K562 treated with DMSO at 1 percent for 12 hours (cell line): ENCODE data around the gene NCKIPSD. TPM values are rescaled to one million over a fixed set of nuclear protein-coding genes. Genes with fewer than 3 reads are reported as not detected.

Source experiments
- total RNA-seq: library from RNA; unstranded; fragments of 300-600 nt; gene quantifications from 2 replicates; pipeline ENCODE4 v1.2.3, GENCODE V29; 2022; ENCODE audit not compliant: insufficient read depth

The NCKIPSD gene
- 11.4 and 21.2 TPM in 2 replicates for total RNA-seq

GRCh38 chr3:48685603-48686511 is at the start of gene NCKIPSD:
Gene NCKIPSD (minus strand): TSS chr3:48685915. CDS start chr3:48685807, 108 bp downstream.

GRCh38 chr3:48716982-48717746 is 31.4 kb upstream of the NCKIPSD start, which contains the start of gene IP6K2:
Gene IP6K2 (minus strand): TSS chr3:48717221. CDS start chr3:48695291, 21,930 bp downstream.

GRCh38 chr3:48662753-48663488 is 22.8 kb downstream of the NCKIPSD start, which contains the start of gene CELSR3:
Gene CELSR3 (minus strand): TSS chr3:48662886. CDS start chr3:48662634, 252 bp downstream.

GRCh38 chr3:48635222-48636021 is 50.3 kb downstream of the NCKIPSD start, which contains the start of gene SLC26A6:
Gene SLC26A6 (minus strand): TSS chr3:48635461. CDS start chr3:48635393, 68 bp downstream.

Other genes with a start within 250 kb of the NCKIPSD start
- gene CCDC51, start 245.8 kb downstream of the NCKIPSD start, total RNA-seq: 10.2 and 11.5 TPM in 2 replicates
- 184 and 233 TPM in 2 replicates for gene TMA7, start 245.7 kb downstream of the NCKIPSD start, total RNA-seq
- 4.0 and 6.0 TPM in 2 replicates for gene ATRIP, start 239.2 kb downstream of the NCKIPSD start, total RNA-seq
- gene SHISA5, start 181.7 kb downstream of the NCKIPSD start, total RNA-seq: 86.7 and 106 TPM in 2 replicates
- 5.8 and 9.7 TPM in 2 replicates for gene PFKFB4, start 129.1 kb downstream of the NCKIPSD start, total RNA-seq
- not detected in 2 replicates for gene UCN2, start 122.1 kb downstream of the NCKIPSD start, total RNA-seq
- gene COL7A1, start 90.6 kb downstream of the NCKIPSD start, total RNA-seq: 3.9 and 4.3 TPM in 2 replicates
- 312 and 325 TPM in 2 replicates for gene UQCRC1, start 76.3 kb downstream of the NCKIPSD start, total RNA-seq
- not detected in 2 replicates for gene TMEM89, start 64.1 kb downstream of the NCKIPSD start, total RNA-seq
- 15.4 and 27.2 TPM in 2 replicates for gene SLC26A6, start 50.5 kb downstream of the NCKIPSD start, total RNA-seq
- gene CELSR3, start 23.0 kb downstream of the NCKIPSD start, total RNA-seq: 1.1 and 1.6 TPM in 2 replicates
- 48.6 and 60.0 TPM in 2 replicates for gene IP6K2, start 31.3 kb upstream of the NCKIPSD start, total RNA-seq
- gene PRKAR2A, start 162.0 kb upstream of the NCKIPSD start, total RNA-seq: 16.2 and 51.3 TPM in 2 replicates
- gene SLC25A20, start 213.0 kb upstream of the NCKIPSD start, total RNA-seq: 12.7 and 21.9 TPM in 2 replicates
- gene ARIH2, start 232.9 kb upstream of the NCKIPSD start, total RNA-seq: 33.9 and 67.8 TPM in 2 replicates